AG08396 (cell line): Measurements from ENCODE around the gene SLC25A1.
A peak's percentile ranks its signal among the peaks of the same experiment; 100 is the strongest.

Experiments used
- DNase-seq: peaks from one replicate; pipeline ENCODE4 v3.0.0; 2012; ENCODE audit warnings: low spot score, mixed read lengths

Gene SLC25A1

GRCh38 chr22:19178657-19179496 lies at the start of gene SLC25A1:
Gene SLC25A1, minus strand, starts transcription at chr22:19178736. Its CDS starts 63 bp downstream, at chr22:19178673.
- peak; percentile 97 for DNase-seq

GRCh38 chr22:19228179-19228578 lies 49.6 kb upstream of the SLC25A1 start:
- DNase-seq, result no peak

- DNase-seq, result no peak
Measured at GRCh38 chr22:19226428-19226827, 47.9 kb upstream of the SLC25A1 start.

GRCh38 chr22:19225560-19225959 lies 47.0 kb upstream of the SLC25A1 start:
- no peak for DNase-seq

- no peak for DNase-seq
Measured at GRCh38 chr22:19224985-19225384, 46.4 kb upstream of the SLC25A1 start.

- DNase-seq, result no peak
Measured at GRCh38 chr22:19224557-19224956, 46.0 kb upstream of the SLC25A1 start.

GRCh38 chr22:19223617-19224016 lies 45.1 kb upstream of the SLC25A1 start:
- DNase-seq, result no peak

GRCh38 chr22:19223110-19223509 lies 44.6 kb upstream of the SLC25A1 start:
- DNase-seq, result no peak

GRCh38 chr22:19222242-19223005 lies 43.9 kb upstream of the SLC25A1 start:
- no peak for DNase-seq

GRCh38 chr22:19220867-19221266 lies 42.3 kb upstream of the SLC25A1 start:
- no peak for DNase-seq

GRCh38 chr22:19218541-19219233 lies 40.2 kb upstream of the SLC25A1 start:
- DNase-seq, result no peak

- DNase-seq, result no peak
Measured at GRCh38 chr22:19216579-19216978, 38.0 kb upstream of the SLC25A1 start.

GRCh38 chr22:19215360-19215759 lies 36.8 kb upstream of the SLC25A1 start:
- no peak for DNase-seq

- DNase-seq, result peak; percentile 62
Measured at GRCh38 chr22:19214078-19214473, 35.5 kb upstream of the SLC25A1 start.

- no peak for DNase-seq
Measured at GRCh38 chr22:19213442-19214077, 35.0 kb upstream of the SLC25A1 start.

GRCh38 chr22:19213001-19213400 lies 34.5 kb upstream of the SLC25A1 start:
- DNase-seq, result no peak

GRCh38 chr22:19212302-19212870 lies 33.9 kb upstream of the SLC25A1 start:
- no peak for DNase-seq

- no peak for DNase-seq
Measured at GRCh38 chr22:19210188-19210587, 31.7 kb upstream of the SLC25A1 start.

- DNase-seq, result no peak
Measured at GRCh38 chr22:19208287-19208847, 29.8 kb upstream of the SLC25A1 start.

- no peak for DNase-seq
Measured at GRCh38 chr22:19207884-19208283, 29.3 kb upstream of the SLC25A1 start.

GRCh38 chr22:19207401-19207808 lies 28.9 kb upstream of the SLC25A1 start:
- DNase-seq, result no peak
